HG02885 (cell line): ENCODE data around the gene REL.
"Not testable (repeated sequence)": the region's sequence is repeated elsewhere in the genome, so short reads cannot be mapped to it uniquely, and the experiment has no call there.

Source experiments
- ATAC-seq: cut with Tn5 transposase; IDR thresholded peaks from one replicate; pipeline ENCODE4 v1.9.1; 2021; ENCODE audit warnings: mild to moderate bottlenecking; ENCODE audit not compliant: unreplicated experiment, poor library complexity

REL gene

DNA sequence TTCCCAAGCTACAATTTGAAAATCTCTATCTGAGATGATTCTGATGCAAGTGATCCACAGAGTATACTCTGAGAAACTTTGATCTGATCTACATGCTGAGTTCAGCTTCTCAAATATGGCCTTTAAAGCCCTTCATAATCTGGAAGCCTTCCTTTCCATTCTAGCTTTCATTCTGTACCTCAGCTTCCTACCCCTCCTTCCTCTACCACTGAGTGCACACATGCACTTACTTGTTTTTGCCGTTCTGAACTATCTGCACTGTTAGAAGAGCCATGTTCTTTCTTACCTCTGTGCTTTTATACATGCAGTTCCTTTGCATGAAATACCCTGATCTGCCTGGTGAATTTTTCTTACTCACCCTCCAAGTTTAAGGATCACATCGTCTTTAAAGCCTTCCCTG is 25.0 kb downstream of the REL start:
- no peak for ATAC-seq

DNA sequence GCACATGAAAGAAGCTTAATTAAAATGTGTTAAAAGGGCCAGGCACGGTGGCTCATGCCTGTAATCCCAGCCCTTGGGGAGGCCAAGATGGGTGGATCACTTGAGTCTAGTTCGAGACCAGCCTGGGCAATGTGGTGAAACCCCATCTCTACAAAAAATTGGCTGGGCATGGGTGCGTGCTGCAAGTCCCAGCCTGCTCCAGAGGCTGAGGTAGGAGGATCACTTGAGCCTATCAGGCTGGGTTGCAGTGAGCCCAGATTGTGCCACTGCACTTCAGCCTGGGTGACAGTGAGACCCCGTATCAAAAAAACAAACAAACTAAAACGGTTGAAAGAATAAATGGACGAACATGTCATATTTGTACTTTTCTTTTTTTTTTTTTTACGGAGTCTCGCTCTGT is 26.0 kb downstream of the REL start:
- no peak for ATAC-seq

- no peak for ATAC-seq
These were observed 44.8 kb downstream of the REL start for GRCh38 chr2:60925994-60926740.

DNA sequence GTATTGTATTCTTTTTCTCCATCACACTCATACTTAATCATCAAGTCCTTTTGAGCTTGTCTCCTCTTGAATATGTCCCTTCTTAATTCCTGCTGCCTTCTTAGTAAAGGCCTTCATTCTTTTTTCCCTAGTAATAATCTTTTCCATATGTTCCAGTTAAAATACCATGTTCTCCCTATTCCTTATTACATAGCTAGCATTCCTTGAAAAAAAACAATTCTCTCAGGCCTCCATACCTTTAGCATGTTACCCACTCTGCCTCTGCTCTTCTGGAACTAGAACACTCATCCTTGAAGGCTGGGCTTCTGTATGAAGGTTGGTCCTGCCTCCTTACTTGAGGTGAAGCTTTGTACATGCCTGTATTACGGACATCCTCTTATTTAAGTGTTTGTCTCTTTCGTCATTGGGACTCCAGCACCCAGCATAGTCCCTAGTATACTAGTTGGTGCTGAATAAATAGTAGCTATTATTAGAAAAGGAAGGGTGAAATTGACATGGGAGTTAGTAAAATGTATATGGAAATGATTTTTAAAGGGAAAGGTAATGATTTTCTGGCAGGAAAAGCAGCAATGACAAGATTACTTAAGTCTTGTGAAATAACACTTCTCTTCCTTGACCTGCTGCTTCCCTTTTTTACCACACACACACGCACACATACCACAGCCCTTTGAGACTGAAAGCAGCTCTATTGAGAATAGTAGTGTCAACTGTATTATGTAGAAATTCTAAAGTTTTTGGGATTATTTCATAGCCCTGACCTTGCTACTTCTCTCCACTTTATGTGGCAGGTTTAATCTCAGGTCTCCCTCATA is 45.6 kb downstream of the REL start:
- ATAC-seq: no peak

DNA sequence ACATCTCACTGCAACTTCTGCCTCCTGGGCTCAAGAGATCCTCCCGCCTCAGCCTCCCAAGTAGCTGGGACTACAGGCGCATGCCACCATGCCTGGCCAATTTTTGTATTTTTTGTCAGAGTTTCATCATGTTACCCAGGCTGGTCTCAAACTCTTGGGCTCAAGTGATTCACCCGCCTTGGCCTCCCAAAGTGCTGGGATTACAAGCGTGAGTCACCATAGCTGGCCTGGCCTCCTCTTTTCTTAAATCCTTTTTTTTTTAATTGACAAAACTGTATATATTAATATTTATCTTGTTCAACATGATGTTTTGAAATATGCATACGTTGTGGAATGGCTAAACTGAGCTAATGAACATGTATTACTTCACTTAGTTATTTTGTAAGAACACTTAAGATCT is 50.7 kb downstream of the REL start:
- ATAC-seq: not testable (repeated sequence)

DNA sequence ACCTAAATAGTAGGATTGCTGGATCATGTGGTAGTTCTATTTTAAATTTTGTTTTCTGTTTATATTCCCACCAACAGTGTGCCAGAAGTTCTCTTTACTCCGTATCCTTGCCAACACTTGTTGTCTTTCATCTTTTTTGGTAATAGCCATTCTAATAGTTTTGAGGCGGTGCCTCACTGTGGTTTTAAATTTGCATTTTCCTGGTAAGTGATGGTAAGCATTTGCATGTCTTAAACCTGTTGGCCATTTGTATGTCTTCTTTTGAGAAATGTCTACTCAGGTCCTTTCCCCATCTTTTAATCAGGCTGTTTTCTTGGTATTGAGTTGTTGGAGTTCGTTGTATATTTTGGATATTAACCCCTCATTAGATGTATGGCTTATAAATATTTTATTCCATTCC is 51.6 kb downstream of the REL start:
- no peak for ATAC-seq

- ATAC-seq: no peak
These were observed 52.9 kb downstream of the REL start for GRCh38 chr2:60934165-60934722.

GRCh38 chr2:60936757-60937156 is 55.4 kb downstream of the REL start:
- no peak for ATAC-seq

GRCh38 chr2:60938301-60938700 is 56.9 kb downstream of the REL start:
- ATAC-seq: no peak

GRCh38 chr2:60939622-60940021 is 58.2 kb downstream of the REL start:
- no peak for ATAC-seq

DNA sequence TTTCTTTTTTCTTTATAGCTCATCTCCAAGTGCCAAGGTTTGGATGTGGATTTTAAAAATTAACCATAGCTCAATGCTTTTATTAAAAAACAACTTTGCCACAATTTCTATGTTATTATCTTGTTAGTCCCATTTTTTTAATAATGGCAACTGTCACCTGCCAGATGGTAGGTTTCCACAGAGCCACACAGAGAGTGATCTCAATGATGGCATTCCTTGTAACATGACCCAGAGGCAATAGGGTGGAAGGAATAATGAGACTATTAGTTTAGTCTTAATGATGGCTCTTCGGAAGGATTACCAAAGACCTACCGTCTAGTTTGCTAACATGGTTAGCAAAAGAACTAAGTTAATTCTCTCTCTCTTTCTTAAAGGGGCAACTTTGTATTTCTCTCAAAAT is 64.0 kb downstream of the REL start:
- ATAC-seq: no peak

- no peak for ATAC-seq
These were observed 65.7 kb downstream of the REL start for GRCh38 chr2:60947056-60947455.

- no peak for ATAC-seq
These were observed 66.8 kb downstream of the REL start for GRCh38 chr2:60948161-60948560.

DNA sequence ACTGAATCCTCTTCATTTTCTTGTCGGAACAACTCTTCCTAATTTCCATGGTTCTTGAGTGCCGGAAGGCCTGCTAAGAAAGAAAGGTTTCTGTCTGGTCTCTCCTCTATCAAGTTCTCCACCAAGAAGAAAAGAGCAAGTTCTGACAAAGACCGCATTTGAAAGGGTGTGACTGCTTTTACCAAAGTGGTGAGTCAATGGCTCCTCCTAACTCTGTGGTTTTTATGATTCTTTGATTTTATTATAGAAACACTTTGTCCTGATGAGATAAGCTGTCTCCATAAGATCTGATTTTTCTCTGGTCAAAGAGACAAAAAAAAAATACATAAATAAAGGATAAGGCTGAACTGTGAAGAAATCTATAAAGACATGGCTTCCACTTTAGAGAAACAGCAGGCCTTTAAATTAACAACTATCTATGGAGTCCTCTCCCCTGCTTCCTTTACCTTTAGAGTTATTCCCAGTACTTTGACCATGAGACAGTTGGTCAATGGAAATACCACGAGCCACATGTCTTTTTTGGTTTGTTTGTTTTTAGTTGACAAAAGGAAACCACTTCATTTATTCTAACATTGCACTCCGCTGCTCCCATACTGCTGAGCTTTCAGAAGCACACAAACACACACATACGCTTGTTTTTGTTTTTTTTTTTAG is 67.7 kb downstream of the REL start:
- ATAC-seq: no peak

DNA sequence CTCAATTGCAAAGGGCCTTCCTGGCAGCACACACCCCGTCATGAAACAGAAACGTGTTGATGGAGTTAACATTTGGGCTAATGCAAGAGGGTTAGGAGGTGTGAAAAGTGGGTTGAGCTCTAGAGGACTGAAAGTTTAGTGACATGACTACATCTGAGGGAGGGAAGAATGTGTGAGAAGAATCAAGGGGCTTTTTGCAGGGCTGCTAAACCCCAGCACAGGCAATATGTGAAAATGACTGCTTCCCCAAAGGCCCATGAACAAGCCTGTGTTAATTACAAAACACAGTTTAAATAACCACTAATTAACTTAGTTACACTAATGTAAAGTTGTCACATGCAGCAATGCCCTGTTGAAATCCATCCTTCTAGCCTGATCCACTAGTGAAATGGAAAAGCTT is 72.8 kb downstream of the REL start:
- ATAC-seq: no peak

DNA sequence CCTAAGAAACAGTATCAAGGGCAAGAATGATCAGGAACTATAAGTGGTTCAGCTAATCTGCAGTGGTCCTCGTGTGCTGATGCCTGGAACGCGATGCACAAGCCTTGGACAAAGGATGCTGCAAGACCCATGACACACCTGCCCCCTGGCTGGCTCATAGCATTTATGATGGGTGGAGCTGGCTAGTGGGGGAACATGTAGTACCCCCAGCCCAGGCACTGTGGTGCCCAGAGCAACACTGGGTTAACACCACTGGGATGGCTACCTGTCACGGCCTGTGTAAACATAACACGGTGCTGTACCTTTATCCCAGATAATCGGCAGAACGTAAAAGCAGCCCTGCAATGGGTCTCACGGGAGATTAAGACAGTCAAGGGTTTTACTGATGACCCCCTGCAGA is 75.8 kb downstream of the REL start:
- no peak for ATAC-seq

GRCh38 chr2:60957643-60958042 is 76.3 kb downstream of the REL start:
- no peak for ATAC-seq

DNA sequence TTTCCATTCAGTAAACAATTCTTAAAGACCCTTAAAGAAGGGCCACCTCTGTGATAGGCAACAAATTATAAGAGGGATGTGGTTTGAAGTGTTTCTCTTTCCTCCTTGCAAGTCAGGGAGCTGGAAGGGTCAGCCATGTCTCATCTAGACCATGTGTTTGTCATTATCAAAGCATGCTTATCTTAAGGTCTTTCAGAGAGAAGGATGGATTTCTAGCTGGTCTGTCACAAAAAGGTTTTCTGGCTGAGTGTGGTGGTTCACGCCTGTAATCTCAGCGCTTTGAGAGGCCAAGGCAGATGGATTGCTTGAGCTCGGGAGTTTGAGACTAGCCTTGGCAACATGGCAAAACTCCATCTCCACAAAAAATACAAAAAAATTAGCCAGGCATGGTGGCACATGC is 77.0 kb downstream of the REL start:
- ATAC-seq: no peak

- ATAC-seq: no peak
These were observed 77.4 kb downstream of the REL start for GRCh38 chr2:60958800-60959199.

GRCh38 chr2:60959501-60959900 is 78.1 kb downstream of the REL start:
- ATAC-seq: no peak

GRCh38 chr2:60960706-60961105 is 79.3 kb downstream of the REL start:
- ATAC-seq: no peak
